Stimulated activated effector memory CD8-positive, alpha-beta T cell treated with anti-CD3 and anti-CD28 coated beads, Interleukin-12 subunit alpha, Interleukin-12 subunit beta, amount 100 ng/mL, for 72 hours (primary cell): Measurements from ENCODE around the gene C17orf50.

Experiments
- ATAC-seq: fragments of 150-1000 bp; cut with Tn5 transposase; 2 replicates; pipeline ENCODE4 v1.10.0; 2021
- DNase-seq, 2 donors: peaks; one replicate each; pipeline ENCODE4 v3.0.0; 2021 to 2022; ENCODE audit warnings: low spot score in 2 of 2
- H3K27ac Mint-ChIP-seq: one replicate; pipeline ENCODE4 v1.8.0; 2022; ENCODE audit warnings: mild to moderate bottlenecking, mixed read lengths
- H3K36me3 Mint-ChIP-seq: one replicate; pipeline ENCODE4 v1.8.0; 2022; ENCODE audit warnings: mild to moderate bottlenecking, mixed read lengths
- H3K4me1 Mint-ChIP-seq: one replicate; pipeline ENCODE4 v1.8.0; 2022; ENCODE audit warnings: mixed read lengths
- H3K4me3 Mint-ChIP-seq: one replicate; pipeline ENCODE4 v1.8.0; 2022; ENCODE audit warnings: mild to moderate bottlenecking, mixed read lengths
- H3K9me3 Mint-ChIP-seq: one replicate; pipeline ENCODE4 v1.8.0; 2022; ENCODE audit warnings: mixed read lengths

Gene C17orf50

DNA sequence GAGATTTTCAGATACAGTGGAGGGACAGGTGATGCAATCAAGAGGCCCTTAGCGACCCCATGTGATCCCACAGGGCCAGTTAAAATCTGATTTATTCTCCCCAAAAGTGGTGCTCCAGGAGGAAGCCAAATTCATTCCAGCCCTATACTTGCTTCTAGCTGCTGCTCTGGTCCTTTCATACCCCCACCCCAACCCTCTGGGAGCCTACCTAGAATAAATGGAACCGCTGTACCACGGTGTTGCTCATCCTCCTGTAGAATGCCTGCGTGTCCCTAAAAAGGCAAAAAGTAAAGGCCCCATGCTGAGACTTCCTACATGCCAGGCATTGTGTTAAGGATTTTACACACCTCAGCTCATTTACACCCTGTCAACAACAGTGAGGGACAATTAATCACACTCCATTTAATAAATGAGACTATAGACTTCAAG, 31.3 kb upstream of the C17orf50 start:
- peaks cover 28% of the 10 kb centered on the region for H3K36me3 Mint-ChIP-seq
- ATAC-seq (no peak), DNase-seq (no peak)
- H3K4me3 Mint-ChIP-seq, result no peak overlapping the region
- peak overlapping the region; percentile 81 for H3K27ac Mint-ChIP-seq
- H3K9me3 Mint-ChIP-seq, result no peaks in the 10 kb centered on the region
- H3K4me1 Mint-ChIP-seq, result peaks cover 23% of the 10 kb centered on the region

DNA sequence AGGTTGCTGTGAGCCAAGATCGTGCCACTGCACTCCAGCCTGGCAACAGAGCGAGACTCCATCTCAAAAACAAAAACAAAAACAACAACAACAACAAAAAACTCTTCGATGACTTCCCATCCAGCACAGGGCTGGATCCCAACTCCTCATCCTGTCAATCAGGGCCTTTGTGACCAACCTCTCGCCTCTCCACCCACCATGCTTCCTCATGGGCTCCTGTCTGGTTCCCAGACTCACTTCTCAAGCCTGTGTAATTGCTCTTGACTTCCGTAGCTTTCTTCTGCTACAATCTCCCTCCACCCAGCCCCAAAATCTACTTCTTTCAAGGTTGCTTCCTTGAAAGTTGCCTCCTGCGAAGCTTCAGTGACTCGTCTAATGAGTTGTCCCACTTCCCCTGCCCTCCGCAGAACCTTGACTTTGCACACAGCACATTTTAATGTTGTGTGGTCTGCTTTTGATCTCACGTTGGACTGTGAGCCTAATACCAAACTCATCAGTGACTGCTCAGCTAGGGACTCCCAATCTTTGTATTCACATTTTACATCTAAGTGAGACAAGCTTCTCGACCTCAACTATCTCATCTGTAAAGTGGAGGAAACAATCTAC, 30.2 kb upstream of the C17orf50 start:
- H3K27ac Mint-ChIP-seq, result peak overlapping the region; percentile 81
- ATAC-seq, result no peak
- DNase-seq, result no peak
- H3K36me3 Mint-ChIP-seq, result peaks cover 17% of the 10 kb centered on the region
- H3K4me1 Mint-ChIP-seq, result peaks cover 23% of the 10 kb centered on the region
- peak overlapping the region; percentile 62 for H3K4me3 Mint-ChIP-seq
- H3K9me3 Mint-ChIP-seq, result no peaks in the 10 kb centered on the region

DNA sequence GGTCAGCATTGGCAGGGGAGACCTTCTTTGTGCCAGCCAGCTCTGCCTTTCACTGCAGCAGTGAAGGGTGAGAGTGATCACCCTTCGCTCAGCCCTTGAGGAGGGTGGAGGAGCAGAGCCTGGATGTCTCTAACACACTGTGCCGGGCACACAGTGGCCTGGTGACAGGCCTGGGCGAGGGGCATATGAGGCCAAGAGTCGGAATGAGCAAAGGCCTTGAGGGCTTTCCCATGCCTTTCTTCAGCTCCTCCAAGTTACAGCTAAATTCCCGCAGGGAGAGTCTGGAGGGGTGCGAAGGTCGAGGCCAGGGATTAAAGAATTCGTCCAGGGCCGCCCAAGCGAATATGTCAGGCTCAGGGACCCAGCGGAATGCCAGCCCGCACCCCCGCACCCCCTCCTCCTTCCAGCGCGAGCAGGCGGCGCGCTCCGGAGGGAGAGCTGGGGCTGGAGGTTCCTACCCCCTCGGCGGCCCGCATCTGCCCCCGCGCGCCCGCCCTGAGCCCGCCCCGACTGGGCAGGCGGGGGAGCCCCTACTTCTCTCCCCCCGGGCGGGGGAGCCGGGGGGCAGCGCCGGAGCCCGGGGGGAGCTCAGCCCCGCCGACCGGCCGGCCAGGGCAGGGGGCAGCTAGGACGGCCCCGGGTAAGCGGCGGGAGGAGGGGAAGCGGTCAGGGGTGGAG, 29.3 kb upstream of the C17orf50 start, which contains the start of gene RASL10B:
Gene RASL10B, plus strand, starts transcription at position 401 of the 678 bp plus-strand sequence. CDS start 3,546 bp downstream, outside the sequence.
- ATAC-seq (peak; percentile 65), DNase-seq (no peak)
- peaks cover 23% of the 10 kb centered on the region for H3K4me1 Mint-ChIP-seq
- H3K4me3 Mint-ChIP-seq, result peak within 1 kb of the TSS; percentile 62
- H3K27ac Mint-ChIP-seq, result peak within 1 kb of the TSS; percentile 81
- H3K9me3 Mint-ChIP-seq, result no peaks in the 10 kb centered on the region
- peaks cover 11% of the 10 kb centered on the region for H3K36me3 Mint-ChIP-seq

DNA sequence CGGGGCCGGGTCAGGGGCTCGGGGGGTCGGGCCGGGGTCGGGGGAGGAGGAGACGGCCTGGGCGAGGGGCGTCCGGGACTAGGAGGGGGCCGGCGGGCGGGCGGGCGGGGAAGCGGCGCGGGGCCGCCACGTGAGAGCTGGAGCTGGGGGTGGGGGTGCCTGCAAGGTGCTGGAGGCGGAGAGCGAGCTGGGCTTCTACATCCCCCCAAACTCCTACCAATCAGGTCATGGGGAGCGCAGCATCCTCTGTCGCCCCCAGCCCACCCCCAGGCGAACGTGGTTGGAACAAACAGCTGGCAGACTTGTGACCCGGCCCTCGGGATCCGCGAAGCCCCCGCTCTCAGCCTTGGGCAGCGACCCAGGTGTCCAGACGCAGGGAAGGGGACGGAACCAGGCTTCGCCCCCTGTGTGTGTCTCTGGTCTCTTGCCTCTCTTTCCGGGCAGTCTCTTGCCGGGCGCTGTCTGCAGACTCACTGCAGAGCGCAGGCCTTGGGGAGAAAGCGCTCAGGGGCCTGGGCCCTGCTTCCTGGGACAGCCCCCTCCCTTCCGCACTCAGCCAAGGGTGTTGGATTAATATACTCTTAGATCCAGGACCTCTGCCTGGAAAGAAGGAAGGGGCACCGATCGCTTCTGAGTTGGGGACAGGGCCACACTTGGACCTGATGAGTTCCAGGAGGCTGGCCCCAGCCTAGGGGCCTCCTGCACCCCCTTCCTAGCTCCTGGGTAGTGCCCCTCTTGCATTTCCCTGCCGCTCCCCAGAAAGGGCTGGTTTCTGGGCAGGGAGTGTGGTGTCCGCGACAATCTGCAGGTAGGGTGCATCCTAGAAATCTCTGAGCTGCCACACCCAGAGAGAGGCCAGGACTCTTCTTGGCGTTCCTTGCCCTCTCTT, 28.5 kb upstream of the C17orf50 start:
- ATAC-seq (no peak), DNase-seq (no peak)
- Mint-ChIP-seq H3K4me3 (peak overlapping the region; percentile 38), H3K27ac (no peak overlapping the region), H3K36me3 (peaks cover 11% of the 10 kb centered on the region), H3K4me1 (peaks cover 23% of the 10 kb centered on the region), H3K9me3 (no peaks in the 10 kb centered on the region)

DNA sequence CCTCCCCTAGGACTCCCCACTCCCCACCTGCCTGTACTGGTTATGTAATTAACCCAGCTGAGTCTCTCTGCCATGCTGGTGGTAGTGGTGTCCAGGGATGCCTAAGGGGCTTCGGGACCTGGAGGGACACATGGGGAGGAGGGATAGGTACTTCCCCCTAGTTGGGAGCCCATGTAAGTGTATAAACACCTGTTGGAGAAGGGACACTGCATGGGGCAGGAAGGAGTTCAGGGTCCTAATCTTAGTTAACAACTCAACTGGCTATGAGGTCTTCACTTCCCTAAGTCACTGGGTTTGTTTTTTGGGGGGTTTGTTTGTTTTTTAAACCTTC, 27.9 kb upstream of the C17orf50 start:
- DNase-seq (no peak), ATAC-seq (no peak)
- no peak overlapping the region for H3K27ac Mint-ChIP-seq
- H3K4me1 Mint-ChIP-seq, result peaks cover 22% of the 10 kb centered on the region
- peak overlapping the region; percentile 38 for H3K4me3 Mint-ChIP-seq
- H3K36me3 Mint-ChIP-seq, result peaks cover 11% of the 10 kb centered on the region
- no peaks in the 10 kb centered on the region for H3K9me3 Mint-ChIP-seq

DNA sequence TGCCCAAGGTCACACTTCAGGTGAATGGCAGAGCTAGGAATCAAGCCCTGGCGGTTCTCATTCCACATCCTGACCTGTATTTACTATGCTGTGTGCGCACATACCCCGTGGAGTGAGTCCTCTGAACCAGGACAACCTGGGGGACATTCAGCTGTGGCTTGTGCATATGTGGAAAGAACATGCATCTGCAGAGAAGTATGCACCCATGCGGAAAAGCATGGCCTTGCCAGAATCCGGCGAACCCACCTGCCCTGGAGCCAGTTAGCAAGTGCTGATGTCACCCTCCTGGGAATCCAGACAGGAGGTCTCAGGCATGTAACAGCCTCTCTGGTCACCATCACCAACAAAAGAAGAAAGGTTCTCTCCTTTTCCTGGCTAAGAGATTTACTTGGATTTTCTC, 27.3 kb upstream of the C17orf50 start:
- H3K4me3 Mint-ChIP-seq, result no peak overlapping the region
- H3K4me1 Mint-ChIP-seq, result peaks cover 19% of the 10 kb centered on the region
- no peak overlapping the region for H3K27ac Mint-ChIP-seq

DNA sequence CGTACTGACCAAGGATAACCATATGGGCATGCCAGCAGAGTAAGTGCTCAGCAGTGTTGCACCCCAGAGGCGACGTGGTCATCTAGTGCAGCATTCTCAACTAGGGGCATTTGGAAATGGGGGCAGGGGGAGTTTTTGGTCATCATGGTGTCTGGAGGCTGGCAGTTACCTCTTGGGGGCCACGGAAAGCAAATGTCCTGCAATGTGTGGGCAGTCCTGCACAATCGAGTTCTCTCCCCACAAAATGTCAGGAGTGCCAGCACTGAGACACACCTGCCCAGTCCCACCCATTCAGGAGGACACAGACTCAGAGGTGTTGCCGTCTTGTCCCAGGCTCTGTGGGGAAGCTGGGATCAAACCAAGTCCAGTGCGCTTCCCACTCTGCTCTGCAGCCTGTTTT, 26.3 kb upstream of the C17orf50 start:
- Mint-ChIP-seq H3K27ac (no peak overlapping the region), H3K4me1 (peaks cover 19% of the 10 kb centered on the region), H3K4me3 (no peak overlapping the region), H3K36me3 (peaks cover 11% of the 10 kb centered on the region), H3K9me3 (no peaks in the 10 kb centered on the region)
- DNase-seq (no peak), ATAC-seq (no peak)

More for the DNA sequence above, 27.3 kb upstream of the C17orf50 start:
- DNase-seq (no peak), ATAC-seq (no peak)
- no peaks in the 10 kb centered on the region for H3K9me3 Mint-ChIP-seq
- peaks cover 11% of the 10 kb centered on the region for H3K36me3 Mint-ChIP-seq

DNA sequence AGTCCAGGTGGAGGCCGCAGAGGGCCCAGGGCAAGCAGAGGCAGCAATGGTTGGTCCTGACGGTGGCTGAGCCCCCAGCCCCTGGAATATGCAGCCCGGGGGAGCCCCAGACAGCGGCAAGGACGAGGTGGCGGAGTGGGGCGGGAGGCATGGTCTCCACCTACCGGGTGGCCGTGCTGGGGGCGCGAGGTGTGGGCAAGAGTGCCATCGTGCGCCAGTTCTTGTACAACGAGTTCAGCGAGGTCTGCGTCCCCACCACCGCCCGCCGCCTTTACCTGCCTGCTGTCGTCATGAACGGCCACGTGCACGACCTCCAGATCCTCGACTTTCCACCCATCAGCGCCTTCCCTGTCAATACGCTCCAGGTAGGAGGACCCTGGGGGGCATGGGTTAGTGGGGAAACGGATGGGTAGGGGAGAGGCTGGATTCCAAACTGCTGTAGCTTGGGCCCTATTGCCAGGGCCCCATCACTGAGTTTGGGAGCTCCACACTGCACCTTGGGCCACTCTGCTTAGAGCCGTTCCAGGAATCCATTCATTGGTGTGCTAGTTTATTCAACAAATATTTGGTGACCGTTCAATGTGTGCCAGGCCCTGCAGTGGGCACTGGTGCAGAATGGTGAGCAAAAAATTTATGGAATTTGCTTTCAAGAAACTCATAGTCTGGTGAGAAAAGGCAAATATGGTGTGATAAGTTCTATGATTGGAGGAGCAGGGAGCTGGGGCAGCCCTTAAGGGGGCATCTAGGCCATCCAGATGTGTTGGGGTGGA, 25.5 kb upstream of the C17orf50 start:
- Mint-ChIP-seq H3K9me3 (no peaks in the 10 kb centered on the region), H3K27ac (no peak overlapping the region), H3K4me1 (peaks cover 12% of the 10 kb centered on the region), H3K36me3 (peaks cover 11% of the 10 kb centered on the region), H3K4me3 (no peak overlapping the region)
- no peak for DNase-seq
- ATAC-seq, result no peak

DNA sequence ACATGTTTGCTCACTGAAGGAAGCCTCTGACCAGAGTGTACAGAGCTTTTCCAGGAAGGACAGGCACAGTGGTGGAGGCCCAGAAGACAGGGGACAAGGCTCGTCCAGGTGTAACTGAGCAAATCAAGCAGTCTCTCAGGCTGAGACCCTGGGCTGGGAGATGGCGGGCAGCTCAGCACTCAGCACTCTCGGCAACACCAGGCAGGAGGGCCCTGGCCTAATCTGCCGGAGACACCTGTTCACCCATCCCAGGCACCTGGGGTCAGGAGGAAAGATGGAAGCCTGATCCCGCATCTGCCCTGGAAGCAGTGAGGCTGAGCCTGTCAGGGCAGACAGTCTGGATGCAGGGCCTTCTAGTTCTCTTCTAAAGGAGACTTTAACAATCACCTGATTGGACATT, 24.5 kb upstream of the C17orf50 start:
- Mint-ChIP-seq H3K27ac (no peak overlapping the region), H3K4me3 (no peak overlapping the region), H3K36me3 (peaks cover 2% of the 10 kb centered on the region), H3K4me1 (peaks cover 2% of the 10 kb centered on the region), H3K9me3 (no peaks in the 10 kb centered on the region)
- DNase-seq, result no peak
- no peak for ATAC-seq

DNA sequence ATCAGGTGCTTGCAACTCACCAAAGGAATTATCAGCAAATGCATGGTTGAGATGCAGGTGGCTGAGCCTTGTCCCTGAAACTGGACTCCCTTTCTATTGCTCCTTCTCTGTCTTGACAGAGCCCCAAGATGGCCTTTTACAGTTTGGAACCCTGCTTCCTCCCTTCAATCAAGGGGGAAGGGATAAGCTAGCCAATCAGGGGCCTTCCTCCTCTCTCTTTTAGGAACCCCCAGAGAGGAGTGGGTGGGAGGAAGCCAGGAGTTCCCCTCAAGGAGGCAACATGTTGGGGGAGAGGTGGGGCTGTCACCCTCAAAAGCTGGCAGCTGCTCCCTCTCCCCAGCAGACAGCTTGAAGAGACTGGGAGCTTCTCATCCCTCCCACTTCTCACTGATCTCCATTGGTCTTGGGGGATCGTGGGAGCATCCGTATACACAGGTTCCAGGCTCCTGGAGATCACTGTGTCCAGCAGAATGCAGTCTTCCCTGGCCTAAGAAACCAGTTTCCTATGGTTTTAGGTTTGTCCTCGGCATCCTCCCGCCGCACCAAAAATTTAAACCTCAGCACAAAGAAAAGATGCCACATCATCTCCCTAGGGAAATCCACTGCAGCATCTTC, 22.1 kb upstream of the C17orf50 start:
- no peak for DNase-seq
- H3K36me3 Mint-ChIP-seq, result no peaks in the 10 kb centered on the region
- H3K4me1 Mint-ChIP-seq, result peaks cover 7% of the 10 kb centered on the region
- H3K9me3 Mint-ChIP-seq, result no peaks in the 10 kb centered on the region
- no peak overlapping the region for H3K4me3 Mint-ChIP-seq
- no peak for ATAC-seq
- no peak overlapping the region for H3K27ac Mint-ChIP-seq

DNA sequence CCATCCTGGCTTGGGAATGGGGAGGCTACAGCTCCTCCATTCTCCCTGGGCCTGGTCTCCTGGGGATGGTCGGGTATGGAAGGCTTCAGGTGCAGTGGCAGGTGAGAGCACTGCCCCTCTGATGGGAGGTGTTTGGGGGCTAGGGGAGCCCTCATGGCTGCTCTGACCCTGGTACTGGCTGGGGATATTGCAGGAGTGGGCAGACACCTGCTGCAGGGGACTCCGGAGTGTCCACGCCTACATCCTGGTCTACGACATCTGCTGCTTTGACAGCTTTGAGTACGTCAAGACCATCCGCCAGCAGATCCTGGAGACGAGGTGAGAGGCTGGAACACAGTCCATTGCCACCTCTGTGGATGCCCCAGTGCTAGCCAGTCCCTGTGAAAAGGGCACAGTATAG, 20.5 kb upstream of the C17orf50 start:
- H3K36me3 Mint-ChIP-seq, result no peaks in the 10 kb centered on the region
- no peak overlapping the region for H3K4me3 Mint-ChIP-seq
- DNase-seq, result no peak
- H3K27ac Mint-ChIP-seq, result no peak overlapping the region
- no peaks in the 10 kb centered on the region for H3K9me3 Mint-ChIP-seq
- no peak for ATAC-seq
- peaks cover 7% of the 10 kb centered on the region for H3K4me1 Mint-ChIP-seq

DNA sequence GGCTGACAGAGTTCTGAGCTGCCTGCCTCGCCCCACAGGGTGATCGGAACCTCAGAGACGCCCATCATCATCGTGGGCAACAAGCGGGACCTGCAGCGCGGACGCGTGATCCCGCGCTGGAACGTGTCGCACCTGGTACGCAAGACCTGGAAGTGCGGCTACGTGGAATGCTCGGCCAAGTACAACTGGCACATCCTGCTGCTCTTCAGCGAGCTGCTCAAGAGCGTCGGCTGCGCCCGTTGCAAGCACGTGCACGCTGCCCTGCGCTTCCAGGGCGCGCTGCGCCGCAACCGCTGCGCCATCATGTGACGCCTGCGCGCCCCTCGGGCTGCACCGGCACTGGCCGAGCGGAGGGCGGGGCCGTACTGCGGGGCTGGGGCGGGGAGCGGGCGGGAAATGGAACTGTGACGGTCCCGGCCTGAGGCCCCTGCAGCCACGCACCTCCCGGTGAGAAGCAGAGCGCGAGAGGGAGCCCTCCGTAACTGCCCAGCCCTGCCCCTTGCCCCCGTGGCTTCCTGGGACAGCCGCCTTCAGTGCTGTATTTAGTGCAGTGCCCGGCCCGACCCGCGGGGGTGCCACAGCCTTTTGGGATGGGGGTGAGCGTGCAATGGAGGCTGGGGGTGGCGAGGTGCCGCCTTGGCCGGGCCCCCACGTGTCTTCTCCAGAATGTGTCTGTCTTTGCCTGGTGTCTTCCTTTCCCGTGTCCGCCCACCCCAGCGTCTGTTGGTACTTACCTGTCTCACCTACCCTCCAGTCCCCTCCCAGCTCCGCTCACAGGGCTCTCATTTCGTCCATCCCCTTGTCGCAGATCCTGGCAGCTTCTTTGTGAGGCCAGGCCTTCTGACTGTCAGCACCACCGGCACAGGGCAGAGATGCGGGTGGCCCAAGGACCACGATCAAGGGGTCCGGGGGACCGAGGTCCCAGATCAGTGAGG, 19.4 kb upstream of the C17orf50 start:
- no peaks in the 10 kb centered on the region for H3K9me3 Mint-ChIP-seq
- ATAC-seq (peak; percentile 45), DNase-seq (no peak)
- peaks cover 7% of the 10 kb centered on the region for H3K4me1 Mint-ChIP-seq
- no peak overlapping the region for H3K27ac Mint-ChIP-seq
- H3K36me3 Mint-ChIP-seq, result no peaks in the 10 kb centered on the region
- H3K4me3 Mint-ChIP-seq, result peak overlapping the region; percentile 44

DNA sequence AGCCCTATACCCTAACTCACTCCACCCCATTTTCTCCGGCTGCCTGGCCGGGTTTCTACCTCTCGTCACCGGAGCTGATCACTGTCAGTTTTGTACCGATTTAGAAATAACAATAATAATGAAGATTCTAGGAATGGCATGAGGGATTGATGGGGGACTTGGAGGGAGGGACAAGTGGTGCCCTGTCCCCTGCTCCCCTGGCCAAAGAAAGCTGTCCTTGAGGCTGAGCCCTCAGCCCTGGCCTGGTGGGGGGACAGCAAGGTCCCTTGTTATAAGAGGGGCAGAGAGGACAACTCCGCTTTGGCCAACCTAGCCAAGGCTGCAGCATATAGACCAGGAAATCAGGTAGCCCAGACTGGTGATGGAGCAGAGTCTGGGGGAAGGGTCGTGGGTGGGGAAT, 18.2 kb upstream of the C17orf50 start:
- DNase-seq (no peak), ATAC-seq (no peak)
- H3K9me3 Mint-ChIP-seq, result no peaks in the 10 kb centered on the region
- no peak overlapping the region for H3K4me3 Mint-ChIP-seq
- H3K27ac Mint-ChIP-seq, result no peak overlapping the region
- H3K4me1 Mint-ChIP-seq, result peaks cover 7% of the 10 kb centered on the region
- H3K36me3 Mint-ChIP-seq, result no peaks in the 10 kb centered on the region
